GM10266 (cell line): ENCODE results near the gene DOCK2.
"Not testable (repeated sequence)": the region's sequence is repeated elsewhere in the genome, so short reads cannot be mapped to it uniquely, and the experiment has no call there.

Experiments
- DNase-seq: peaks from one replicate; pipeline ENCODE4 v3.0.0; 2012; ENCODE audit errors: extremely low spot score
- TF ChIP-seq, protein P1 (sequence below): IDR thresholded peaks from 2 replicates; pipeline ENCODE4 v1.5.1; 2012; ENCODE audit warnings: mild to moderate bottlenecking, low read depth; ENCODE audit not compliant: control insufficient read depth, insufficient read depth; ENCODE audit errors: missing control alignments

Gene DOCK2

DNA sequence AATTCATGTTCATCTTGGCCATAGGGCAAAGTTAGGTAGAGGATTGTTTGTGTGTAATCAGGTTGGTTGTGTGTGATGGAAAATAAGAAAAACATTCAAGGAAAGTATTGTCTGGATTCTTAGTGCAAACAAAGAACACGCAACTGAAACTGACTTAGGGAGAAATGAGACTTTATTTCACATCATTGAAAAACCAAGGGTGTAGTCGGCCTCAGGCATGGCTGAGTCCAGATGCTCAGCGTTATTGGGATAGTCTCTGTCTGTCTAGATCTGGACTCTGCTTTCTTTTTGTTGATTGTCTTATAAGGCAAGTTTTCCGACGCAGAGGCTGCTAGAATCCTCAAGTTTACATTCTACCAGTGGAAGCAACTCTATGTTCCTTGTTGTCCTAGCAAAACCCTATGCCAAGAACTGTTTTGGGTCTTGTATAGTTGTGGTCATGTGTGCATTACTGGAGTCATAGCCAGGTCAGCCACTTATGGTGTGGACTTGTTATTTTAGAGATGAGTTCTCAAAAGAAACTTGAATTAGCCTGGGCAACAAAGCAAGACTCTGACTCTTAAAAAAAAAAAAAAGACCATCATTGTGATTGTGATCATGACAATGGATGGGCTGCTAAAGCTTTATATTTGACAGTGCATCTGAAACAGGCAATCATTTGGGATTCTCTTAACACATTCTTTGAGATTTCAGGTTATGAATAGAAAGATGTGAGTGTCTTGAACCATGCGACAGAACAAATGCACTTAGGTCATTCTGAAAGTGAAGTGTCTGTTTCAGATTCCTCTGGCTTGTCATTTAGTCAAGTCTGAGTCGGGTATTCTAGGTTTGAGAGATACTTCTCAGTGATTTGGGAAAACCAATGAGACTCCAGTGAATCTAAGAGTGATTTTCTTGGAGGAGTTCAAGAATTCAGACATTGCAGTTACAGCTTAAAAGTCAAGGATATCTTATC lies 82.6 kb downstream of the DOCK2 start:
- peak; percentile 42 for DNase-seq

DNA sequence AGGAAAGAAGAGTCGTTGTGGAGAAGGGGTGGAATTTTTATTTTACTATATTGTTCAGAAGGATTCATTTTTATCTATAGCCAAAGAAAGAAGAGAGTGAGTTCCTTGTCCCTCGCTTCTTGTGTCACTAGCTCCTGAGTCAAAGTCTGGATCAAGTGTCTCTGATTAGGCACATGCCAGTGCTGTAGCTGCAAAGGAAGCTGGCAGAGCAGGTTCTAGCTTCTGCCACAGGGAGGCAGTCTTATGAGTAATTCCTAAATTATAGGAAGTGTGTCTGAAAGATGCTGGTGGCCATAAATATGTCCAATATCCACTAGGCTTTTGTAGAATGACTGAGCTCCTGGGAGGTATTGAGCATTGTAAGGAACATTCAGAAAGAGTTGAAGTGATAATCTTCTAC lies 84.7 kb downstream of the DOCK2 start:
- no peak for DNase-seq

More for the DNA sequence above, 82.6 kb downstream of the DOCK2 start:
- TF ChIP-seq, protein P1, sequence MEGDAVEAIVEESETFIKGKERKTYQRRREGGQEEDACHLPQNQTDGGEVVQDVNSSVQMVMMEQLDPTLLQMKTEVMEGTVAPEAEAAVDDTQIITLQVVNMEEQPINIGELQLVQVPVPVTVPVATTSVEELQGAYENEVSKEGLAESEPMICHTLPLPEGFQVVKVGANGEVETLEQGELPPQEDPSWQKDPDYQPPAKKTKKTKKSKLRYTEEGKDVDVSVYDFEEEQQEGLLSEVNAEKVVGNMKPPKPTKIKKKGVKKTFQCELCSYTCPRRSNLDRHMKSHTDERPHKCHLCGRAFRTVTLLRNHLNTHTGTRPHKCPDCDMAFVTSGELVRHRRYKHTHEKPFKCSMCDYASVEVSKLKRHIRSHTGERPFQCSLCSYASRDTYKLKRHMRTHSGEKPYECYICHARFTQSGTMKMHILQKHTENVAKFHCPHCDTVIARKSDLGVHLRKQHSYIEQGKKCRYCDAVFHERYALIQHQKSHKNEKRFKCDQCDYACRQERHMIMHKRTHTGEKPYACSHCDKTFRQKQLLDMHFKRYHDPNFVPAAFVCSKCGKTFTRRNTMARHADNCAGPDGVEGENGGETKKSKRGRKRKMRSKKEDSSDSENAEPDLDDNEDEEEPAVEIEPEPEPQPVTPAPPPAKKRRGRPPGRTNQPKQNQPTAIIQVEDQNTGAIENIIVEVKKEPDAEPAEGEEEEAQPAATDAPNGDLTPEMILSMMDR = no peak

DNA sequence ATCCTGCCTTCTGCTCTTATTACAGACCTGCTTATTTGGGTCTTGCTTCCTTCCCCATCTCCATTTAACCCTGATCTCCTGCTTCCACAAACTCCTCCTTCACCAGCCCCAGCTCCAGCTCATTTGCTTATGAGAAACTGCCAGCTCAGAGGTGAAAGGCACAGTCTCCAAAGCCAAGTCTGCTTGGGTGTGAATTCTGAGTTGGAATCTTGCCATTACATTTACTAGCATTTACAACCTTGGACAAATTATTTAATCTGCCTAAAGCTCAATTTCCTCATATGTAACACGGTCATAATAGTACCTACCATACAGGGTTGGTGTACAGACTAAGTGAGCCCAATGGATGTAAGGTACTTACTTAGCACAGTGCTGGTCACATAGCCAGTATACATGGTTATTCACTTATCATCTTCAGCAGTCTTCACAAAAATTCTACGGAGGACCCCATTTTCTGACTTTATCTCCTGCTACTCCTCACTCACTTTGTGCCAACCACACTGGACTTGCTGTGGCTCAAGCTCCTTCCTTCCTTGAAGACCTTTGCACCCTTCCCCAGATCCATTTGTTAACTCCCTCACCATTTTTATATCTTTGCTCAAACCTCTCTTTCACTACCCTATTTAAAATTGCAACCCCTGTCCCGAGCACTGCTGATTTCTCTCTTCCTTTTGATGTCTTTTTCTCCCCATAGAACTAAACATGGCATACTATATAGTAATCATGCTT lies 86.2 kb downstream of the DOCK2 start:
- TF ChIP-seq, protein P1 = no peak
- DNase-seq = no peak

More for the DNA sequence above, 84.7 kb downstream of the DOCK2 start:
- TF ChIP-seq, protein P1 = no peak

DNA sequence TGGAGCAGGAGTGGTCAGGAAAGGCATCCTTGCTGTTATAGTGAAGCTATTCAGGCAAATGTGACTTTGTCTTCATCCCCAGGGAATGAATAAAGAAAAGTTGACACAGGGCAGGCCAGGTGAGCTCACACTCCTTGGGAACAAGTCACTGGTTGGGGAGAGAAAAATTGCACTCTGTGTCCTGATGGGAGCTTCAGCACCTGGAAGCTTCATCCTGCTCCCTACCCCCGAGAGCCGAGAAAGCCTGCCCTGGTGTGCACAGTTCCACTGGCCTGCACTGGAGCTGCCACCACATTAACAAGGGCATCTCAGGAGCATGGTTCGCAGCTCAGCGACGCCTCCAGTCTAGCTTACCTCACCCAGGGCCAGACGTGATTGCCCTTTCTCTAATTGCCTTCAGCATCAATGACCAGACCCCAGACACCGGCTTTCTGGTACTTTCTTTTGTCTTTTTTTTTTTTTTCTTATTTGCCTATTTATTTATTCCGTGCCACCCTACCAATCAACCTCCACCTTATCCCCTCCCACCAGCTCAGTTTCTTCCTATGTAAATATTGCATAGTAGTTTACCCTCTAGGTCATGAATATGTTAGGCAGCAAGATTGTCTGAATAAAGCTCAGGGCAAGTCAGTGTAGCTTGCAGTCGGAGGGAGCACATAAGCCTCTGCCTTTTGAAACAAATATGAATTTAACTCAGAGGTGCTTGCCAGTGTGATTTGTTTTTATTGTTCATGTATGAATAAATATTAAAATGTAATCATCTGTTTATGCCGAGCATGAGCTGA lies 87.4 kb downstream of the DOCK2 start:
- TF ChIP-seq, protein P1 = no peak
- no peak for DNase-seq

DNA sequence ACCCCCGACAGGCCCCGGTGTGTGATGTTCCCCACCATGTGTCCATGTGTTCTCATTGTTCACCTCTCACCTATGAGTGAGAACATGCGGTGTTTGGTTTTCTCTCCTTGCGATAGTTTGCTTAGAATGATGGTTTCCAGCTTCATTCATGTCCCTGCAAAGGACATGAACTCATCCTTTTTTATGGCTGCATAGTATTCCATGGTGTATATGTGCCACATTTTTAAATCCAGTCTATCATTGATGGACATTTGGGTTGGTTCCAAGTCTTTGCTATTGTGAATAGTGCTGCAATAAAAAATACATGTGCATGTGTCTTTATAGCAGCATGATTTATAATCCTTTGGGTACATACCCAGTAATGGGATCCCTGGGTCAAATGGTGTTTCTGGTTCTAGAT lies 88.6 kb downstream of the DOCK2 start:
- DNase-seq = not testable (repeated sequence)

DNA sequence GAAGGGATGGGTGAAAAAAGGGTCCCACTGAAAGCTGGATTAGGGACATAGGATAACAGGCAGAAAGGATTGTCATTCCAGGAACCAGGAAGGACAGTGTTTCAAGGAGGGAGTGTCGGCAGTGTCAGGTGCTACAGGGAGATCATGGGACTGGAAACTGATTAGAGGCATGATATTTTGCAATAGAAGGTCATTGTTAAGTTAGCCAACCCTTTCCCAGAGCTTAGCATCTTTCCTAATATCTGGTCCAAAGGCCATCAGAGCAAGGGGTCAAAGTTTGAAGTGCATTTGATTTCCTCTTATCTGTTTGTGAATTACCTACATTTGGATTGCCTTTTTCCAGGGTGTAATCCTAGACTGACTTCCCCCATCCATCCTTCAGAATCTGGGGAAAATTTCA lies 91.3 kb downstream of the DOCK2 start:
- TF ChIP-seq, protein P1 = no peak
- DNase-seq = no peak

DNA sequence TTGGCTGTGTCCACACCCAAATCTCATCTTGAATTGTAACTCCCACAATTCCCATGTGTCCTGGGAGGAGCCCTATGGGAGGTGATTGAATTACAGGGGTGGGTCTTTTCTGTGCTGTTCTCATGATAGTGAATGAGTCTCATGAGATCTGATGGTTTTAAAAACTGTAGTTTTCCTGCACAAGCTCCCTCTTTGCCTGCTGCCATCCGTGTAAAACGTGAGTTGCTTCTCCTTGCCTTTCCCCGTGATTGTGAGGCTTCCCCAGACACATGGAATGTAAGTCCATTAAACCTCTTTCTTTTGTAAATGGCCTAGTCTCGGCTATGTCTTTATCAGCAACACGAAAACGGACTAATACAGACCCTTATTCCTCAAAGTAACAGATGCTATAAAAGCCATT lies 94.1 kb downstream of the DOCK2 start:
- TF ChIP-seq, protein P1 = no peak
- no peak for DNase-seq
